ENCODE data around the gene PRKAG2.
A peak's percentile ranks its signal among the peaks of the same experiment; 100 is the strongest.
"Not testable (repeated sequence)": the region's sequence is repeated elsewhere in the genome, so short reads cannot be mapped to it uniquely, and the experiment has no call there.

The PRKAG2 gene

GRCh38 chr7:151782598-151783448 lies 94.1 kb downstream of the PRKAG2 start:
- H3K9ac ChIP-seq (ENCODE audit: low read depth in 1 of 2, low read length in 2 of 2) = peak overlapping the region; percentile 33 to 36
- H3K27ac ChIP-seq (ENCODE audit: low read depth, low read length) = no peak overlapping the region
- no peaks in the 10 kb centered on the region for H3K9me3 ChIP-seq (ENCODE audit: control insufficient read depth in 1 of 2, low read length in 2 of 2)
- peaks cover 4 to 9% of the 10 kb centered on the region in 2 donors for H3K4me1 ChIP-seq (ENCODE audit: control insufficient read depth in 1 of 2, insufficient read depth in 2 of 2, low read length in 2 of 2)
- peak overlapping the region; percentile 36 to 54 for H3K4me3 ChIP-seq (ENCODE audit: low read depth in 1 of 2, low read length in 2 of 2)
- no peaks in the 10 kb centered on the region for H3K27me3 ChIP-seq (ENCODE audit: control insufficient read depth in 1 of 2, insufficient read depth in 2 of 2, low read length in 2 of 2)
- peaks cover 11 to 12% of the 10 kb centered on the region in 2 donors for H3K36me3 ChIP-seq (ENCODE audit: control insufficient read depth in 1 of 2, insufficient read depth in 2 of 2, low read length in 2 of 2)

- not testable (repeated sequence) for H3K4me1 ChIP-seq (ENCODE audit: control insufficient read depth in 1 of 2, insufficient read depth in 2 of 2, low read length in 2 of 2); H3K27ac ChIP-seq (ENCODE audit: low read depth, low read length); H3K27me3 ChIP-seq (ENCODE audit: control insufficient read depth in 1 of 2, insufficient read depth in 2 of 2, low read length in 2 of 2); H3K4me3 ChIP-seq (ENCODE audit: low read depth in 1 of 2, low read length in 2 of 2); H3K9me3 ChIP-seq (ENCODE audit: control insufficient read depth in 1 of 2, low read length in 2 of 2)
- peak overlapping the region in 1 of 2 donors; percentile 33 for H3K9ac ChIP-seq (ENCODE audit: low read depth in 1 of 2, low read length in 2 of 2)
- peaks cover 12 to 15% of the 10 kb centered on the region in 2 donors for H3K36me3 ChIP-seq (ENCODE audit: control insufficient read depth in 1 of 2, insufficient read depth in 2 of 2, low read length in 2 of 2)
Observed at GRCh38 chr7:151782256-151782597, 94.7 kb downstream of the PRKAG2 start.

GRCh38 chr7:151781161-151781845 lies 95.6 kb downstream of the PRKAG2 start:
- H3K9me3 ChIP-seq (ENCODE audit: control insufficient read depth in 1 of 2, low read length in 2 of 2) = no peaks in the 10 kb centered on the region
- peaks cover 12 to 15% of the 10 kb centered on the region in 2 donors for H3K36me3 ChIP-seq (ENCODE audit: control insufficient read depth in 1 of 2, insufficient read depth in 2 of 2, low read length in 2 of 2)

GRCh38 chr7:151780631-151781030 lies 96.3 kb downstream of the PRKAG2 start:
- no peaks in the 10 kb centered on the region for H3K27me3 ChIP-seq (ENCODE audit: control insufficient read depth in 1 of 2, insufficient read depth in 2 of 2, low read length in 2 of 2)
- no peak overlapping the region for H3K9ac ChIP-seq (ENCODE audit: low read depth in 1 of 2, low read length in 2 of 2)
- no peak overlapping the region for H3K4me3 ChIP-seq (ENCODE audit: low read depth in 1 of 2, low read length in 2 of 2)
- no peak overlapping the region for H3K27ac ChIP-seq (ENCODE audit: low read depth, low read length)
- H3K9me3 ChIP-seq (ENCODE audit: control insufficient read depth in 1 of 2, low read length in 2 of 2) = no peaks in the 10 kb centered on the region
- peaks cover 12 to 15% of the 10 kb centered on the region in 2 donors for H3K36me3 ChIP-seq (ENCODE audit: control insufficient read depth in 1 of 2, insufficient read depth in 2 of 2, low read length in 2 of 2)
- H3K4me1 ChIP-seq (ENCODE audit: control insufficient read depth in 1 of 2, insufficient read depth in 2 of 2, low read length in 2 of 2) = peaks cover 4 to 9% of the 10 kb centered on the region in 2 donors

More at GRCh38 chr7:151781161-151781845, 95.6 kb downstream of the PRKAG2 start:
- H3K9ac ChIP-seq (ENCODE audit: low read depth in 1 of 2, low read length in 2 of 2) = no peak overlapping the region
- H3K4me1 ChIP-seq (ENCODE audit: control insufficient read depth in 1 of 2, insufficient read depth in 2 of 2, low read length in 2 of 2) = peaks cover 4 to 9% of the 10 kb centered on the region in 2 donors
- no peaks in the 10 kb centered on the region for H3K27me3 ChIP-seq (ENCODE audit: control insufficient read depth in 1 of 2, insufficient read depth in 2 of 2, low read length in 2 of 2)
- no peak overlapping the region for H3K27ac ChIP-seq (ENCODE audit: low read depth, low read length)
- no peak overlapping the region for H3K4me3 ChIP-seq (ENCODE audit: low read depth in 1 of 2, low read length in 2 of 2)

- H3K9me3 ChIP-seq (ENCODE audit: control insufficient read depth in 1 of 2, low read length in 2 of 2) = no peaks in the 10 kb centered on the region
- H3K27me3 ChIP-seq (ENCODE audit: control insufficient read depth in 1 of 2, insufficient read depth in 2 of 2, low read length in 2 of 2) = no peaks in the 10 kb centered on the region
- no peak overlapping the region for H3K4me3 ChIP-seq (ENCODE audit: low read depth in 1 of 2, low read length in 2 of 2)
- H3K36me3 ChIP-seq (ENCODE audit: control insufficient read depth in 1 of 2, insufficient read depth in 2 of 2, low read length in 2 of 2) = peaks cover 12 to 21% of the 10 kb centered on the region in 2 donors
- peaks cover 4 to 9% of the 10 kb centered on the region in 2 donors for H3K4me1 ChIP-seq (ENCODE audit: control insufficient read depth in 1 of 2, insufficient read depth in 2 of 2, low read length in 2 of 2)
- no peak overlapping the region for H3K27ac ChIP-seq (ENCODE audit: low read depth, low read length)
- no peak overlapping the region for H3K9ac ChIP-seq (ENCODE audit: low read depth in 1 of 2, low read length in 2 of 2)
Observed at GRCh38 chr7:151779678-151780077, 97.2 kb downstream of the PRKAG2 start.

GRCh38 chr7:151779255-151779654 lies 97.7 kb downstream of the PRKAG2 start:
- Histone ChIP-seq H3K36me3 (ENCODE audit: control insufficient read depth in 1 of 2, insufficient read depth in 2 of 2, low read length in 2 of 2) (peaks cover 12 to 21% of the 10 kb centered on the region in 2 donors), H3K9ac (ENCODE audit: low read depth in 1 of 2, low read length in 2 of 2) (no peak overlapping the region), H3K9me3 (ENCODE audit: control insufficient read depth in 1 of 2, low read length in 2 of 2) (no peaks in the 10 kb centered on the region), H3K4me1 (ENCODE audit: control insufficient read depth in 1 of 2, insufficient read depth in 2 of 2, low read length in 2 of 2) (peaks cover 4 to 9% of the 10 kb centered on the region in 2 donors), H3K27ac (ENCODE audit: low read depth, low read length) (no peak overlapping the region), H3K27me3 (ENCODE audit: control insufficient read depth in 1 of 2, insufficient read depth in 2 of 2, low read length in 2 of 2) (no peaks in the 10 kb centered on the region), H3K4me3 (ENCODE audit: low read depth in 1 of 2, low read length in 2 of 2) (no peak overlapping the region)

GRCh38 chr7:151777908-151778670 lies 98.8 kb downstream of the PRKAG2 start:
- Histone ChIP-seq H3K27me3 (ENCODE audit: control insufficient read depth in 1 of 2, insufficient read depth in 2 of 2, low read length in 2 of 2) (no peaks in the 10 kb centered on the region), H3K27ac (ENCODE audit: low read depth, low read length) (no peak overlapping the region), H3K9me3 (ENCODE audit: control insufficient read depth in 1 of 2, low read length in 2 of 2) (no peaks in the 10 kb centered on the region), H3K9ac (ENCODE audit: low read depth in 1 of 2, low read length in 2 of 2) (no peak overlapping the region), H3K4me1 (ENCODE audit: control insufficient read depth in 1 of 2, insufficient read depth in 2 of 2, low read length in 2 of 2) (peaks cover 4 to 7% of the 10 kb centered on the region in 2 donors), H3K36me3 (ENCODE audit: control insufficient read depth in 1 of 2, insufficient read depth in 2 of 2, low read length in 2 of 2) (peaks cover 12 to 21% of the 10 kb centered on the region in 2 donors), H3K4me3 (ENCODE audit: low read depth in 1 of 2, low read length in 2 of 2) (no peak overlapping the region)

GRCh38 chr7:151777495-151777880 lies 99.4 kb downstream of the PRKAG2 start:
- H3K36me3 ChIP-seq (ENCODE audit: control insufficient read depth in 1 of 2, insufficient read depth in 2 of 2, low read length in 2 of 2) = peaks cover 12 to 21% of the 10 kb centered on the region in 2 donors
- H3K27ac ChIP-seq (ENCODE audit: low read depth, low read length) = no peak overlapping the region
- peaks cover under 1% of the 10 kb centered on the region in 2 donors for H3K4me1 ChIP-seq (ENCODE audit: control insufficient read depth in 1 of 2, insufficient read depth in 2 of 2, low read length in 2 of 2)
- H3K4me3 ChIP-seq (ENCODE audit: low read depth in 1 of 2, low read length in 2 of 2) = no peak overlapping the region
- no peaks in the 10 kb centered on the region for H3K9me3 ChIP-seq (ENCODE audit: control insufficient read depth in 1 of 2, low read length in 2 of 2)
- no peaks in the 10 kb centered on the region for H3K27me3 ChIP-seq (ENCODE audit: control insufficient read depth in 1 of 2, insufficient read depth in 2 of 2, low read length in 2 of 2)
- H3K9ac ChIP-seq (ENCODE audit: low read depth in 1 of 2, low read length in 2 of 2) = no peak overlapping the region

GRCh38 chr7:151776876-151777494 lies 99.9 kb downstream of the PRKAG2 start:
- Histone ChIP-seq H3K4me1 (ENCODE audit: control insufficient read depth in 1 of 2, insufficient read depth in 2 of 2, low read length in 2 of 2) (no peaks in the 10 kb centered on the region), H3K9me3 (ENCODE audit: control insufficient read depth in 1 of 2, low read length in 2 of 2) (no peaks in the 10 kb centered on the region), H3K27ac (ENCODE audit: low read depth, low read length) (no peak overlapping the region), H3K4me3 (ENCODE audit: low read depth in 1 of 2, low read length in 2 of 2) (no peak overlapping the region), H3K9ac (ENCODE audit: low read depth in 1 of 2, low read length in 2 of 2) (no peak overlapping the region), H3K27me3 (ENCODE audit: control insufficient read depth in 1 of 2, insufficient read depth in 2 of 2, low read length in 2 of 2) (no peaks in the 10 kb centered on the region), H3K36me3 (ENCODE audit: control insufficient read depth in 1 of 2, insufficient read depth in 2 of 2, low read length in 2 of 2) (peaks cover 12 to 21% of the 10 kb centered on the region in 2 donors)

Measured in duodenal mucosa (tissue), 2 donors.